Measurements from ENCODE around the gene LCE3D.
"Not testable (repeated sequence)": the region's sequence is repeated elsewhere in the genome, so short reads cannot be mapped to it uniquely, and the experiment has no call there.

The LCE3D gene

GRCh38 chr1:152580433-152580832 lies at the start of gene LCE3D:
Gene LCE3D, minus strand, starts transcription at chr1:152580516. Its CDS starts 580 bp downstream, at chr1:152579936.
- in situ Hi-C loops (cut with MboI; ENCODE audit: low sequenced_read_pairs) = no loop called here

GRCh38 chr1:152626744-152627143 lies 46.4 kb upstream of the LCE3D start:
- in situ Hi-C loops (cut with MboI; ENCODE audit: low sequenced_read_pairs) = no loop called here

- in situ Hi-C loops (cut with MboI; ENCODE audit: low sequenced_read_pairs) = no loop called here
These were observed 43.0 kb upstream of the LCE3D start for GRCh38 chr1:152623203-152623844.

GRCh38 chr1:152622803-152623202 lies 42.5 kb upstream of the LCE3D start, which contains the start of gene LCE3A:
Gene LCE3A, minus strand, starts transcription at chr1:152623103. Its CDS starts 0 bp downstream, at chr1:152623103.
- in situ Hi-C loops (cut with MboI; ENCODE audit: low sequenced_read_pairs) = no loop called here

GRCh38 chr1:152621993-152622392 lies 41.7 kb upstream of the LCE3D start:
- in situ Hi-C loops (cut with MboI; ENCODE audit: low sequenced_read_pairs) = no loop called here

GRCh38 chr1:152613511-152613910 lies 33.2 kb upstream of the LCE3D start, which contains the start of gene LCE3B:
Gene LCE3B, plus strand, starts transcription at chr1:152613811. Its CDS starts 0 bp downstream, at chr1:152613811.
- in situ Hi-C loops (cut with MboI; ENCODE audit: low sequenced_read_pairs) = no loop called here

- in situ Hi-C loops (cut with MboI; ENCODE audit: low sequenced_read_pairs) = no loop called here
These were observed 19.6 kb upstream of the LCE3D start, which contains the start of gene LCE3C for GRCh38 chr1:152599934-152600333. Gene LCE3C, plus strand, starts transcription at chr1:152600234. Its CDS starts 498 bp downstream, at chr1:152600732.

- in situ Hi-C loops (cut with MboI; ENCODE audit: low sequenced_read_pairs) = no loop called here
These were observed 16.7 kb upstream of the LCE3D start for GRCh38 chr1:152596986-152597385.

- in situ Hi-C loops (cut with MboI; ENCODE audit: low sequenced_read_pairs) = no loop called here
These were observed 5.3 kb upstream of the LCE3D start for GRCh38 chr1:152585586-152585985.

GRCh38 chr1:152582647-152583046 lies 2.3 kb upstream of the LCE3D start:
- in situ Hi-C loops (cut with MboI; ENCODE audit: low sequenced_read_pairs) = no loop called here

GRCh38 chr1:152579526-152579925 lies 790 bp downstream of the LCE3D start:
- in situ Hi-C loops (cut with MboI; ENCODE audit: low sequenced_read_pairs) = not testable (repeated sequence)

- in situ Hi-C loops (cut with MboI; ENCODE audit: low sequenced_read_pairs) = no loop called here
These were observed 3.1 kb downstream of the LCE3D start for GRCh38 chr1:152577168-152577567.

- in situ Hi-C loops (cut with MboI; ENCODE audit: low sequenced_read_pairs) = no loop called here
These were observed 13.6 kb downstream of the LCE3D start, which contains the start of gene LCE3E for GRCh38 chr1:152566681-152567080. Gene LCE3E, minus strand, starts transcription at chr1:152566780. Its CDS starts 572 bp downstream, at chr1:152566208.

- in situ Hi-C loops (cut with MboI; ENCODE audit: low sequenced_read_pairs) = no loop called here
These were observed 14.6 kb downstream of the LCE3D start for GRCh38 chr1:152565535-152566215.

GRCh38 chr1:152565115-152565514 lies 15.2 kb downstream of the LCE3D start:
- in situ Hi-C loops (cut with MboI; ENCODE audit: low sequenced_read_pairs) = no loop called here

- in situ Hi-C loops (cut with MboI; ENCODE audit: low sequenced_read_pairs) = not testable (repeated sequence)
These were observed 32.0 kb downstream of the LCE3D start for GRCh38 chr1:152548358-152548757.

GRCh38 chr1:152546704-152547103 lies 33.6 kb downstream of the LCE3D start:
- in situ Hi-C loops (cut with MboI; ENCODE audit: low sequenced_read_pairs) = no loop called here

GRCh38 chr1:152543820-152544219 lies 36.5 kb downstream of the LCE3D start:
- in situ Hi-C loops (cut with MboI; ENCODE audit: low sequenced_read_pairs) = no loop called here

GRCh38 chr1:152539901-152540300 lies 40.4 kb downstream of the LCE3D start:
- in situ Hi-C loops (cut with MboI; ENCODE audit: low sequenced_read_pairs) = no loop called here

GRCh38 chr1:152537496-152537895 lies 42.8 kb downstream of the LCE3D start:
- in situ Hi-C loops (cut with MboI; ENCODE audit: low sequenced_read_pairs) = no loop called here

- in situ Hi-C loops (cut with MboI; ENCODE audit: low sequenced_read_pairs) = no loop called here
These were observed 44.5 kb downstream of the LCE3D start for GRCh38 chr1:152535774-152536173.

GRCh38 chr1:152533327-152533938 lies 46.9 kb downstream of the LCE3D start:
- in situ Hi-C loops (cut with MboI; ENCODE audit: low sequenced_read_pairs) = no loop called here
